MCF 10A (cell line): ENCODE data around the gene RGL2. TPM values are rescaled to one million over a fixed set of nuclear protein-coding genes. Genes with fewer than 3 reads are reported as not detected.
A peak's percentile ranks its signal among the peaks of the same experiment; 100 is the strongest.
"Not testable (repeated sequence)": the region's sequence is repeated elsewhere in the genome, so short reads cannot be mapped to it uniquely, and the experiment has no call there.

Source experiments
- Bru-seq: library from RNA; stranded (reverse); fragments of 400-500 nt; gene quantifications from one replicate; lab custom pipeline; 2021; lab: Mats Ljungman, UMichigan
- BruChase-seq, 2 experiments: library from RNA; stranded (reverse); fragments of 400-500 nt; gene quantifications; one replicate each; lab custom pipeline; 2021; lab: Mats Ljungman, UMichigan
- BruUV-seq: library from RNA; stranded (reverse); fragments of 400-500 nt; replicated peaks from 2 replicates; lab custom pipeline; 2021; lab: Mats Ljungman, UMichigan
- CTCF ChIA-PET: fragments of 300-600 bp; sonication (Branson Sonifier 250); formaldehyde crosslinking; extraction: SDS; loops from one replicate; lab custom pipeline; 2021; ENCODE audit warnings: antibody characterized with exemption, inconsistent platforms; lab: Yijun Ruan, JAX
- POLR2A ChIA-PET: fragments of 300-600, 350-650 bp; sonication (Branson Sonifier 250); formaldehyde crosslinking; extraction: SDS; loops from one replicate; lab custom pipeline; 2020; ENCODE audit warnings: antibody characterized with exemption, inconsistent platforms; lab: Yijun Ruan, JAX
- DNase-seq: peaks from one replicate; pipeline ENCODE4 v3.0.0-alpha.2; 2018; ENCODE audit not compliant: unreplicated experiment
- H3K27ac Mint-ChIP-seq: one replicate; pipeline ENCODE4 v1.8.0; 2022; ENCODE audit warnings: mild to moderate bottlenecking, low read depth, mixed read lengths; ENCODE audit not compliant: unreplicated experiment
- H3K27me3 Mint-ChIP-seq: one replicate; pipeline ENCODE4 v1.8.0; 2022; ENCODE audit warnings: mixed read lengths; ENCODE audit not compliant: insufficient read depth, unreplicated experiment
- H3K36me3 Mint-ChIP-seq: one replicate; pipeline ENCODE4 v1.8.0; 2022; ENCODE audit warnings: mild to moderate bottlenecking, moderate library complexity, mixed read lengths; ENCODE audit not compliant: insufficient read depth, unreplicated experiment
- H3K4me1 Mint-ChIP-seq: one replicate; pipeline ENCODE4 v1.8.0; 2022; ENCODE audit warnings: mixed read lengths; ENCODE audit not compliant: insufficient read depth, unreplicated experiment
- H3K4me3 Mint-ChIP-seq: one replicate; pipeline ENCODE4 v1.8.0; 2022; ENCODE audit warnings: mild to moderate bottlenecking, moderate library complexity, mixed read lengths; ENCODE audit not compliant: unreplicated experiment
- H3K9me3 Mint-ChIP-seq: one replicate; pipeline ENCODE4 v1.8.0; 2022; ENCODE audit warnings: mixed read lengths; ENCODE audit not compliant: unreplicated experiment
- CTCF ChIP-seq: fragments of 200-600 bp; IDR thresholded peaks from one replicate; pipeline ENCODE4 v1.8.0; 2022; ENCODE audit warnings: antibody characterized with exemption, mild to moderate bottlenecking; ENCODE audit not compliant: unreplicated experiment
- intact Hi-C: fragments of 100-400 bp; cut with micrococcal nuclease; formaldehyde crosslinking; loops from 2 replicates; pipeline ENCODE4 v1.14.1; 2022
- long read RNA-seq: library from polyadenylated mRNA; stranded (forward); transcript quantifications from one replicate; pipeline ENCODE4 v2.0.0, GENCODE V29; 2022
- total RNA-seq: library from RNA; stranded (reverse); gene quantifications from 2 replicates; pipeline ENCODE4 v1.2.3, GENCODE V29; 2022

Gene RGL2
- total RNA-seq (30.4 and 37.9 TPM in 2 replicates), Bru-seq, nascent RNA (percentile 51 among the genes with signal in this experiment), BruChase-seq, experiment 1, labeled RNA remaining after a 6-hour chase (percentile 79 among the genes with signal in this experiment), BruChase-seq, experiment 2, labeled RNA remaining after a 2-hour chase (percentile 62 among the genes with signal in this experiment)
- long read RNA-seq, transcript RGL2-238 (17 exons, 2,687 nt): minor isoform, 5 of 73 reads
- long read RNA-seq, transcript RGL2-247 (18 exons, 3,278 nt): major isoform, 32 of 73 reads
- long read RNA-seq, partial matches to known transcripts: 13 of 73 reads
- long read RNA-seq, other reads (novel, unspliced or antisense): 23 of 73 reads

- Mint-ChIP-seq H3K4me3 (peak within 1 kb of the TSS; percentile 96), H3K27me3 (no peaks in the 10 kb centered on the region), H3K36me3 (peaks cover 59% of the 10 kb centered on the region), H3K27ac (peak within 1 kb of the TSS; percentile 100), H3K9me3 (no peaks in the 10 kb centered on the region), H3K4me1 (peaks cover 26% of the 10 kb centered on the region)
- POLR2A ChIA-PET: interaction anchor here (0.7 to 5.5 kb wide), 23 partner anchors 9 to 327 kb away, joined by 3 to 84 read pairs (median 4); partner anchors contain the start of genes B3GALT4, HSD17B8, PFDN6 and RPS18
- no TSS peak for BruUV-seq
- intact Hi-C loops: loop anchor here (1.0 to 5.0 kb wide), 4 partner anchors 20 to 128 kb away; partner anchors contain the start of genes HSD17B8, RXRB and SLC39A7
- CTCF ChIA-PET: interaction anchor here (0.6 to 1.8 kb wide), 11 partner anchors 8 to 448 kb away, joined by 3 to 18 read pairs (median 4); partner anchors contain the start of genes CUTA, IP6K3, PFDN6 and WDR46
- DNase-seq: peak; percentile 64
- no peak for TF ChIP-seq CTCF
Observed at GRCh38 chr6:33298773-33299236, at the start of gene RGL2. Gene RGL2 (minus strand): TSS chr6:33298942. CDS start chr6:33298610, 332 bp downstream.

- Mint-ChIP-seq H3K36me3 (no peaks in the 10 kb centered on the region), H3K27me3 (no peaks in the 10 kb centered on the region), H3K4me3 (no peak overlapping the region), H3K27ac (peak overlapping the region; percentile 35), H3K4me1 (peaks cover 15% of the 10 kb centered on the region), H3K9me3 (no peaks in the 10 kb centered on the region)
- CTCF ChIA-PET: interaction anchor here (0.7 kb wide), 1 partner anchor 183 kb away, joined by 3 read pairs; no protein-coding TSS in a partner anchor
- no TSS peak for BruUV-seq
- POLR2A ChIA-PET: interaction anchor here (0.7 to 3.9 kb wide), 2 partner anchors 27 to 56 kb away, joined by 4 to 19 read pairs; no protein-coding TSS in a partner anchor
- intact Hi-C loops: loop anchor here (5.0 kb wide), 1 partner anchor 66 kb away; no protein-coding TSS in a partner anchor
- TF ChIP-seq CTCF: no peak
- no peak for DNase-seq
Observed at GRCh38 chr6:33347816-33348215, 49.1 kb upstream of the RGL2 start.

- peak; percentile 55 for DNase-seq
- ChIA-PET POLR2A (interaction anchor here (0.6 to 3.9 kb wide), 5 partner anchors 28 to 1078 kb away, joined by 3 to 19 read pairs (median 4); no protein-coding TSS in a partner anchor), CTCF (interaction anchor here (0.7 kb wide), 1 partner anchor 14 kb away, joined by 3 read pairs; no protein-coding TSS in a partner anchor)
- H3K9me3 Mint-ChIP-seq, BruUV-seq, H3K27me3 Mint-ChIP-seq, H3K4me3 Mint-ChIP-seq, H3K36me3 Mint-ChIP-seq: not testable (repeated sequence)
- Mint-ChIP-seq H3K4me1 (peaks cover 15% of the 10 kb centered on the region), H3K27ac (peak overlapping the region; percentile 35)
- intact Hi-C loops: loop anchor here (5.0 kb wide), 1 partner anchor 65 kb away; no protein-coding TSS in a partner anchor
Observed at GRCh38 chr6:33346972-33347371, 48.2 kb upstream of the RGL2 start.

- Mint-ChIP-seq H3K4me1 (peaks cover 15% of the 10 kb centered on the region), H3K36me3 (no peaks in the 10 kb centered on the region), H3K4me3 (no peak overlapping the region), H3K27me3 (no peaks in the 10 kb centered on the region), H3K9me3 (no peaks in the 10 kb centered on the region), H3K27ac (no peak overlapping the region)
- intact Hi-C loops: loop anchor here (1.0 to 5.0 kb wide), 3 partner anchors 46 to 63 kb away; partner anchors contain the start of gene KIFC1
- DNase-seq: peak; percentile 78
- TF ChIP-seq CTCF: peak; percentile 62
- POLR2A ChIA-PET: interaction anchor here (0.6 to 3.9 kb wide), 15 partner anchors 13 to 371 kb away, joined by 3 to 19 read pairs (median 3); partner anchors contain the start of genes PFDN6, RPS18, VPS52 and WDR46
- no TSS peak for BruUV-seq
- CTCF ChIA-PET: interaction anchor here (0.5 to 2.5 kb wide), 24 partner anchors 9 to 345 kb away, joined by 3 to 17 read pairs (median 3); partner anchors contain the start of genes KIFC1 and ZBTB22
Observed at GRCh38 chr6:33344701-33345697, 46.3 kb upstream of the RGL2 start.
